ENCODE results near the gene GORAB.

The GORAB gene

GRCh38 chr1:170538687-170539086, 6.7 kb downstream of the GORAB start:
- DNase-seq = no peak

GRCh38 chr1:170539154-170539553, 7.2 kb downstream of the GORAB start:
- no peak for DNase-seq

GRCh38 chr1:170544624-170545023, 12.7 kb downstream of the GORAB start:
- no peak for DNase-seq

- DNase-seq = no peak
These were observed 13.5 kb downstream of the GORAB start for GRCh38 chr1:170545476-170545875.

DNA sequence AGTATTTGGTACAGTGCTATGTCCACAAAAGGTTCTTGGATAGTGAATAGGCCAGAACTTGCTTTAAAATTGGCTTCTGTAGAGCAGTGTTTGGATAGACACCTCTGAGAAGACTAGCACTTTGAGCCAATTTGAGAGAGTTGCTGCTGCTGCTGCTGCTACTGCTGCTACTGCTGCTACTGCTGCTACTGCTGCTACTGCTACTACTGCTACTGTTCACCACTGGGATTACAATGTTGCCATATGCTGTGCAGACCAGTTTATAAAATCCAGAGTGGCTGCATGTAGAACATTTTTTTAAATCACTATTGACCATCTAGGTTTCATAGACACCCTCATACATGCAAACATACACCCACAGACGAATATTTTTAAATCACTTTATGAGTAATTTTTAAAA, 15.3 kb downstream of the GORAB start:
- no peak for DNase-seq

GRCh38 chr1:170548497-170548896, 16.5 kb downstream of the GORAB start:
- no peak for DNase-seq

DNA sequence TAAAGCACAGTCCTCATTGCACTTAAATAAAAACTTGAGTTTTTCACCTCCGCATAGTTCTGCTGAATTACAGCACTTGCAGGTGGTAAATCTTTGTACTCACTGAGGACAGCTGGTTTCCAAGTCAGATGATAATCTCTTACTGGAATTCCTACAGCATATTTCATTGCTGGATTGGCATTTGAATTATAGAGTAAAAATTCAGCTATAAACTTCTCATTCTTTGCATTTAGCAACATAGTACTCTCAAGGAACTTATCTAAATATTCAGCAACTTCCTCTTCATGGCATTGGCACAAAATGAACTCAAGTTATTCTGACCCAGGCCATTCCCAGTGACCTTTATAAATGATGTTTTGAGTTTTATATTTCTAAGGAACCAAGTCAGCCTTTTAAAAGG, 23.4 kb downstream of the GORAB start:
- DNase-seq = no peak

GRCh38 chr1:170556917-170557316, 25.0 kb downstream of the GORAB start:
- DNase-seq = no peak

- DNase-seq = no peak
These were observed 26.8 kb downstream of the GORAB start for GRCh38 chr1:170558731-170559130.

- no peak for DNase-seq
These were observed 27.2 kb downstream of the GORAB start for GRCh38 chr1:170559166-170559565.

DNA sequence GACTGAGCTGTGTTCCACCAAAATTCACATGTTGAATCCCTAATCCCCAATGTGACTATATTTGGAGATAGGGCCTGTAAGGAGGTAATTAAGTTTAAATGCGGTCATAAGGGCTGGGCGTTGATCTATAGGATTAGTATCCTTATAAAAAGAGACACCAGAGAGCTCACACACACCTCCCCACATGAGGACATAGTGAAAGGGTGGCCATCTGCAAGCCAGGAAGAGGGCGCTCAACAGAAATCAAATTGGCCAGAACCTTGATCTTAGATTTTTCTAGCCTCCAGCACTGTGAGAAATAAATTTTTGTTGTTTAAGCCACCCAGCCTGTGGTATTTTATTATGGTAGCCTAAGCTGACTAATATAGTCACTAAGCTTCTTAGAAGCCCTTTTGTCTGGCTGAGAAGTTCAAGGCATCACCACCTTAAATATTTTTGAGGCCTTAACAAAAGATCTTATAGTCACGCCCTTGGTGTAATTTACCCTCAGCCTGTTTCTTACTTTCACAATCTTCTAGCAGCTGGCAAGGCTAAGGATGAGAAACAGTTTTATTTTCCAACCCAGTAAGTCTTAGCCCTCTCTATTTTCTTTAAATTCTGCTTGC, 28.8 kb downstream of the GORAB start:
- no peak for DNase-seq

GRCh38 chr1:170562646-170563338, 30.8 kb downstream of the GORAB start:
- DNase-seq = no peak

- no peak for DNase-seq
These were observed 35.2 kb downstream of the GORAB start for GRCh38 chr1:170567214-170567613.

GRCh38 chr1:170568197-170568596, 36.2 kb downstream of the GORAB start:
- DNase-seq = no peak

GRCh38 chr1:170576980-170577379, 45.0 kb downstream of the GORAB start:
- no peak for DNase-seq

- no peak for DNase-seq
These were observed 46.4 kb downstream of the GORAB start for GRCh38 chr1:170578359-170578758.

- DNase-seq = no peak
These were observed 48.9 kb downstream of the GORAB start for GRCh38 chr1:170580636-170581440.

- DNase-seq = no peak
These were observed 51.2 kb downstream of the GORAB start for GRCh38 chr1:170583186-170583585.

- no peak for DNase-seq
These were observed 54.6 kb downstream of the GORAB start for GRCh38 chr1:170586321-170587252.

- DNase-seq = no peak
These were observed 55.3 kb downstream of the GORAB start for GRCh38 chr1:170587253-170587593.

- no peak for DNase-seq
These were observed 59.1 kb downstream of the GORAB start for GRCh38 chr1:170590921-170591705.

- no peak for DNase-seq
These were observed 60.7 kb downstream of the GORAB start for GRCh38 chr1:170592591-170593111.

All from effector CD4-positive, alpha-beta T cell (primary cell).